GM12891 (cell line): ENCODE measurements around the gene HOMER3.

Experiments used
- POLR2A ChIP-seq: IDR thresholded peaks from 2 replicates; pipeline ENCODE4 v1.6.1; 2011; ENCODE audit warnings: low read depth, low read length, control low read depth
- POLR2AphosphoS5 ChIP-seq: IDR thresholded peaks from 2 replicates; pipeline ENCODE4 v1.6.1; 2011; ENCODE audit warnings: low read depth, low read length, control low read depth
- POU2F2 ChIP-seq: IDR thresholded peaks from 2 replicates; pipeline ENCODE4 v1.6.1; 2011; ENCODE audit warnings: low read depth, mild to moderate bottlenecking, control low read depth, low read length, moderate library complexity
- SPI1 ChIP-seq: IDR thresholded peaks from 2 replicates; pipeline ENCODE4 v1.6.1; 2011; ENCODE audit warnings: low read depth, low read length, control low read depth
- TAF1 ChIP-seq: IDR thresholded peaks from 2 replicates; pipeline ENCODE4 v1.6.1; 2011; ENCODE audit warnings: low read depth, low read length, control low read depth

GRCh38 chr19:18949858-18950257 lies 8.8 kb upstream of the HOMER3 start:
- TF ChIP-seq SPI1, result no peak
- TF ChIP-seq POLR2A, result no peak
- TF ChIP-seq POLR2AphosphoS5, result no peak
- no peak for TF ChIP-seq POU2F2
- no peak for TF ChIP-seq TAF1
